ENCODE data around the gene RPLP2.

Gene RPLP2

DNA sequence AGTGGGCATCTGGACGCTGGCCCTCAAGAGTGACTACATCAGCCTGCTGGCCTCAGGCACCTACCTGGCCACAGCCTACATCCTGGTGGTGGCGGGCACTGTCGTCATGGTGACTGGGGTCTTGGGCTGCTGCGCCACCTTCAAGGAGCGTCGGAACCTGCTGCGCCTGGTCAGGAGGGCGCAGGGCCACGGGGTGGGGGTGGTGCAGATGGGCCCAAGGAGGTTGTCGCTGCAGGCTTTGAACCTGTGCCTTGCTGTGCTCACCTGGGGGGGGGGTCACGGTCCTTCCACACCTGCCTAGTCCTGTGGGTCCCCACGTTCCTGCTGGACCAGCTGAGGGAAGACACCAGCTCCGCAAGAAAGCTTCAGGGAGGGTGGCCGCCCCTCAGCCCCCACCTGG lies 26.5 kb downstream of the RPLP2 start:
- Histone ChIP-seq H3K4me3 (no peak overlapping the region), H3K27ac (peak overlapping the region; percentile 68 to 92)
- no peak for DNase-seq (ENCODE audit: low spot score)
- TF ChIP-seq, protein P1, sequence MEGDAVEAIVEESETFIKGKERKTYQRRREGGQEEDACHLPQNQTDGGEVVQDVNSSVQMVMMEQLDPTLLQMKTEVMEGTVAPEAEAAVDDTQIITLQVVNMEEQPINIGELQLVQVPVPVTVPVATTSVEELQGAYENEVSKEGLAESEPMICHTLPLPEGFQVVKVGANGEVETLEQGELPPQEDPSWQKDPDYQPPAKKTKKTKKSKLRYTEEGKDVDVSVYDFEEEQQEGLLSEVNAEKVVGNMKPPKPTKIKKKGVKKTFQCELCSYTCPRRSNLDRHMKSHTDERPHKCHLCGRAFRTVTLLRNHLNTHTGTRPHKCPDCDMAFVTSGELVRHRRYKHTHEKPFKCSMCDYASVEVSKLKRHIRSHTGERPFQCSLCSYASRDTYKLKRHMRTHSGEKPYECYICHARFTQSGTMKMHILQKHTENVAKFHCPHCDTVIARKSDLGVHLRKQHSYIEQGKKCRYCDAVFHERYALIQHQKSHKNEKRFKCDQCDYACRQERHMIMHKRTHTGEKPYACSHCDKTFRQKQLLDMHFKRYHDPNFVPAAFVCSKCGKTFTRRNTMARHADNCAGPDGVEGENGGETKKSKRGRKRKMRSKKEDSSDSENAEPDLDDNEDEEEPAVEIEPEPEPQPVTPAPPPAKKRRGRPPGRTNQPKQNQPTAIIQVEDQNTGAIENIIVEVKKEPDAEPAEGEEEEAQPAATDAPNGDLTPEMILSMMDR (IDR thresholded peaks at IDR 0.05): no peak

DNA sequence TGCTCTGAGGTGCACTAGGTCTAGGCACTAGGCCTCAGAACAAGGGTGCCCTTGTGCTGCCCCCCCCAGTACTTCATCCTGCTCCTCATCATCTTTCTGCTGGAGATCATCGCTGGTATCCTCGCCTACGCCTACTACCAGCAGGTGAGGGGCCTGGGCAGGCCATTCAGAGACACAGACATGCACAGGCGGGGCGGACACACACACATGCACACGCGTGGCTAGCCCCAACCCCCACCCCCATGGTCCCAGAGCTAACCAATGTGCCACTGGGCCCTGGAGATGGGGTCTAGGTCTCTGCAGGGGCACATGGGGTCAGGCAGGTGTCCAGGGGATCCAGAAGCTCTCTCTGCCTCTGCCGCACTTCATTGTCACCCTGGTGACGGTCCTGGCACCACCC lies 26.9 kb downstream of the RPLP2 start:
- TF ChIP-seq, protein P1 (IDR thresholded peaks at IDR 0.05): no peak
- Histone ChIP-seq H3K27ac (peak overlapping the region in 1 of 2 donors; percentile 68), H3K4me3 (no peak overlapping the region)
- no peak for DNase-seq (ENCODE audit: low spot score)

DNA sequence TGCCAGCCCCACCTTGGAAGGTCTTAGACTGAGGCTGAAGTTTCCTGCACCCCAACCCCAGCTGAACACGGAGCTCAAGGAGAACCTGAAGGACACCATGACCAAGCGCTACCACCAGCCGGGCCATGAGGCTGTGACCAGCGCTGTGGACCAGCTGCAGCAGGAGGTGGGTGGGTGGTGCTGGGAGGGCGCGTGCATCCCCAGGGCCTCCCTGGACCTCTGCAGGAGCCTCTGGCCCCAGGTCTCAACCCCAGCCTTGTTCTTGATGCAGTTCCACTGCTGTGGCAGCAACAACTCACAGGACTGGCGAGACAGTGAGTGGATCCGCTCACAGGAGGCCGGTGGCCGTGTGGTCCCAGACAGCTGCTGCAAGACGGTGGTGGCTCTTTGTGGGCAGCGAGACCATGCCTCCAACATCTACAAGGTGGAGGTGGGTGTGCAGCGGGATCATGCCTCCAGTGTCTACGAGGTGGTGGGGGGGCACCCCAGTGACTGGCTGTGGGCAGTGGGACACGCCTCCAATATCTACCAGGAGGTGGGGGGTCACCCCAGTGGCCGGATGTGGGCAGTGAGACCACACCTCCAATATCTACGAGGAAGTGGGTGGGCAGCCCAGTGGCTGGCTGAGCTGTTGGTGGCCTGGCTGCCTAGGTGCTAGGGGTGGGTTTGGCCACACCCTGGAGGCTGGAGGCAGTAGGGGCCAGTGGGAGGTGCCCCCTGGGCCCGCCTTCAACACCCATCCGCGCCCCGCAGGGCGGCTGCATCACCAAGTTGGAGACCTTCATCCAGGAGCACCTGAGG lies 27.6 kb downstream of the RPLP2 start:
- Histone ChIP-seq H3K4me3 (no peak overlapping the region), H3K27ac (peak overlapping the region in 1 of 2 donors; percentile 68)
- TF ChIP-seq, protein P1 (IDR thresholded peaks at IDR 0.05): no peak
- DNase-seq (ENCODE audit: low spot score): no peak

DNA sequence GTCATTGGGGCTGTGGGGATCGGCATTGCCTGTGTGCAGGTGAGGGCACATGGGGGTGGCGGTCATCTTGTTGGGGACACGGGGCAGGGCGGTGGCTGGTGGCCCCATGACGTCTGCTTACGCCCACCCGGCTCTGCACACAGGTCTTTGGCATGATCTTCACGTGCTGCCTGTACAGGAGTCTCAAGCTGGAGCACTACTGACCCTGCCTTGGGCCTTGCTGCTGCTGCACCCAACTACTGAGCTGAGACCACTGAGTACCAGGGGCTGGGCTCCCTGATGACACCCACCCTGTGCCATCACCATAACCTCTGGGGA lies 28.2 kb downstream of the RPLP2 start:
- no peak overlapping the region for H3K4me3 ChIP-seq

DNA sequence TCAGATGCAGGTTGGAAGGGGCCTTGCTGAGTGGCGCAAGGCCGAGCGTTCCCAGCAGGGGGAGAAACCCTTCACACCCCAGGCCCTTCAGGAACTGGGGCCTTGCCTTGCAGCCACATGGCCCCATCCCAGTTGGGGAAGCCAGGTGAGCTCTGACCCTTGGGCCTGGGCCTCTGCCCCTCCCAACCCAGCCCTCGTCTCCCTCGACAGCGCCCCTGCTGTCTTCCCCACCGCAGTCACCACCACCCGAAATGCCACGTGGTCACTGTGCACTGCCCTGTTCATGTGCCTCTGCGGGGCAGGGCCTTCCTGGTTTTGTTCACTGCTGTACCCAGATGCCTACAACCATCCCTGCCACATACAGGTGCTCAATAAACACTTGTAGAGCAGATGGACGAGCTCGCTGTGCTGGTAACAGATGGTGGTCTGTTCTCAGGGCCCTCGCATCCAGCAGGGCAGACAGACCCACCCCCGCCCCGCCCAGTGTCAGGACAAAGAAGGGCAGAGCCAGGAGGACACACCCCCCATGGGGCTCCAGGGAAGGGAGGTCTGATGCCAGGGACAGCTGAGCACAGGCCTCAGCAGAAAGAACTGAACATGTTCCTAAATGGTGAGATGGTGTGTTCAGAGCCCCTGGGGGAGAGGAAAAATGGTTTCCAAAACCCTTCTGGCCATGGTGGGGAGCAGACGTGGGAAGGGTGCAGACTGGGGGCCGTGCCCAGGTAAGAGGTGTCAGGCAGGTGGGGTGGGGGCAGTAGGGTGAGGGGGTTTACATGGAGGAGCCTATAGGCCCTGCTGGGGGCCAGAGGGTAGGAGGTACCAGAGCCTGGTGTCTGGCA lies 28.9 kb downstream of the RPLP2 start:
- H3K27ac ChIP-seq: peak overlapping the region in 1 of 2 donors; percentile 68
- no peak overlapping the region for H3K4me3 ChIP-seq
- TF ChIP-seq, protein P1 (IDR thresholded peaks at IDR 0.05): no peak
- DNase-seq (ENCODE audit: low spot score): no peak

More for the DNA sequence above, 28.2 kb downstream of the RPLP2 start:
- TF ChIP-seq, protein P1 (IDR thresholded peaks at IDR 0.05): no peak
- H3K27ac ChIP-seq: peak overlapping the region in 1 of 2 donors; percentile 68
- DNase-seq (ENCODE audit: low spot score): no peak

DNA sequence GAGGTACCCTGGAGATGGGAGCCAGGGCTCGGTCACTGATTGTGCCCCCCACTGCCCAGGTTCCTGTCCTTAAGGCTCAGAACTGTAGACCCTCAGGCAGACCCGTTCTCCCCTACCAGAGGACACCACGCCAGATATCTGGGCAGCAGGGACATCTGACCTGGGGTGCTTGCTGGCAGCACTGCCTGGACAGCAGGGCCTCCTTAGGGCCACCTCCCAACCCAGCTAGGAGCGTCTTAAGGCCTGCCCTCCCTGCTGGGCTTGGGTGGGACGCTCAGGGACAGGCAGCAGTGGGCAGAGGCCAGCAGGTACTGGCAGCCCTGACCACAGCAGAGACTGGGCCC lies 29.5 kb downstream of the RPLP2 start:
- peak overlapping the region in 1 of 2 donors; percentile 68 for H3K27ac ChIP-seq
- no peak for DNase-seq (ENCODE audit: low spot score)
- TF ChIP-seq, protein P1 (IDR thresholded peaks at IDR 0.05): no peak
- no peak overlapping the region for H3K4me3 ChIP-seq

Measured in coronary artery (tissue), 2 donors.